Measurements from ENCODE around the gene RD3L. TPM values are rescaled to one million over a fixed set of nuclear protein-coding genes. Genes with fewer than 3 reads are reported as not detected.

RD3L gene
- total RNA-seq, 1 donor from 2014 or later = not detected

DNA sequence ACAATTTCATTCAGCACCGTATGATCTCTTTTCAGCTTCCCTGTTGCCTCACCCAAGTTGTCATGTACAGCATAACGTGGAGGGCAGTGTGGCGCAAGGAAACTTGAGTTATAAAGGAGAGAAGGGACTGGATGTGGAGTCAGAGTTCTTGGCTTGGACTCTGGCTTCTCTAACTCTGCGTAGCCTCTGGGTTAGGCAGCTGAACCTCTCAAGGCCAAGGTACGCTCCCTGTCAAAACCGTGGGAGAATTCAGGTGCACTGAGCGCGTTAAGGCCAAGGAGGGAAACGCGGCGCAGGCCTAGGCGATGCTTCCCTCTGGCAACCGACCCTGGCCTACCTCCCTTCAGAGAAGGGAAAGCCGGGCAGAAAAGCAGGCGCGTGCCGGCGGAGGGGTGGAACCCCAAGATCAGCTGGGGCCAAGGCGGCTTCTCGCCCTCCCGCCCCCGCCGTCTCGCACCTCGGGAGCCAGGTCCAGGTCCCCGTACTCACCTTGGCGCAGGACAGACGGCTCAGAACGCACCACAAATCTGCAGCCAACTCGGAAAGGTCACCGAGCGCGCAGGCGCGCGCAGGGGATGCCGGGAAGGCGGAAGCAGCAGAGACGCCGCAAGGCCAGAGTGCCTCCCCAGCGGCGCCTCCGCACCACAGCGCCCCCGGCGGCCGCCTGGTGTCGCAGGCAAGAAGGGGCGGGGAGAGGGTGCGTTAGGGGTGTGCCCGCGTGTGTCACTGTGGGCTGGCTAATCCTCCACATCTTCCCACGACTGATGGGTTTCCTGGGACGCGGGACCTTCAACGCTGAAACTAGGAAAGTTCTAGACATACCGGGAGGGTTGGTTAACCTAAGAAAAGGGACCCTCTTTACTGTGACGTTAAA is 21.1 kb downstream of the RD3L start:
- DNase-seq (ENCODE audit: extremely low spot score in 2 of 2) = no peak
- Histone ChIP-seq H3K27me3 (no peaks in the 10 kb centered on the region), H3K27ac (peak overlapping the region; percentile 74), H3K4me1 (peaks cover 42% of the 10 kb centered on the region), H3K4me3 (peak overlapping the region; percentile 79 to 92), H3K36me3 (peaks cover 0 to 16% of the 10 kb centered on the region in 2 donors), H3K9me3 (no peaks in the 10 kb centered on the region)
- TF ChIP-seq CTCF (IDR thresholded peaks at IDR 0.05) (peak; percentile 90 to 99 (median 95)), POLR2A (IDR thresholded peaks at IDR 0.05) (no peak), POLR2AphosphoS5 (IDR thresholded peaks at IDR 0.05; ENCODE audit: insufficient read depth in 1 of 2, low read depth in 1 of 2) (peak; percentile 87 to 98)
- intact Hi-C loops (cut with DNase I) = no loop called here

DNA sequence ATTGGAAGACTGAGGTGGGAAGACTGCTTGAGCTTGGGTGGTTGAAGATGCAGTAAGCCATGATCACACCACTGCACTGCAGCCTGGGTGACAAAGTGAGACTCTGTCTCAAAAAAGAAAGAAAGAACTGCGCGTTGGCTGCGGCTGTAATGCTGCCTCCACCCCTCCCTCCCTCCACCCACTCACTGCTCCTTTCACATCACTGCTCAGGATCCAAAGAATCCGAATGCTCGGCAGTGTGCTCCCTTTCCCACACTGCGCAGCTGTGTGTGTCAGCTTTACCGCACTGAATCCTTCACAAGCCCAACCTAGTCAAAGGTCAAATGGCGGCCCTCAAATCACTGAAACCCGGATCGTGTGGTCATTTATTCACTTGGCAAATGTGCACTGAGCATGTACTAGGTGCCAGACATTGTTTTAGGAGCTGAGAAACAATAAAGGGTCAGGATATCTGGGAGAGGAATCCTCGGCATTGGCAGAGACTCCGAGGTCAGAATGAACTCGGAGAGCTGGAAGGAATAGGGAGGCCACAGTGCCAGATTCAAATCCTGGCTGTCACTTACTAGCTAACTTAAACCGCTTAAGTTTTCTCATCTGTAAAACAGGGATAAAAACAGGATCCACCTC is 25.6 kb downstream of the RD3L start:
- H3K36me3 ChIP-seq = peaks cover 0 to 44% of the 10 kb centered on the region in 2 donors
- TF ChIP-seq CTCF (IDR thresholded peaks at IDR 0.05) (no peak), POLR2AphosphoS5 (IDR thresholded peaks at IDR 0.05; ENCODE audit: insufficient read depth in 1 of 2, low read depth in 1 of 2) (no peak), POLR2A (IDR thresholded peaks at IDR 0.05) (no peak)
- H3K4me1 ChIP-seq = peaks cover 44% of the 10 kb centered on the region
- H3K4me3 ChIP-seq = no peak overlapping the region
- no peak for DNase-seq (ENCODE audit: extremely low spot score in 2 of 2)
- H3K9me3 ChIP-seq = no peaks in the 10 kb centered on the region
- no peaks in the 10 kb centered on the region for H3K27me3 ChIP-seq
- no peak overlapping the region for H3K27ac ChIP-seq
- intact Hi-C loops (cut with DNase I) = no loop called here

- Histone ChIP-seq H3K9me3 (no peaks in the 10 kb centered on the region), H3K27ac (no peak overlapping the region), H3K27me3 (no peaks in the 10 kb centered on the region), H3K4me1 (peaks cover 43% of the 10 kb centered on the region), H3K36me3 (peaks cover 0 to 46% of the 10 kb centered on the region in 2 donors), H3K4me3 (no peak overlapping the region)
- intact Hi-C loops (cut with DNase I) = no loop called here
- no peak for TF ChIP-seq CTCF (IDR thresholded peaks at IDR 0.05)
- no peak for DNase-seq (ENCODE audit: extremely low spot score in 2 of 2)
Measured at GRCh38 chr14:103915616-103916015, 26.7 kb downstream of the RD3L start.

DNA sequence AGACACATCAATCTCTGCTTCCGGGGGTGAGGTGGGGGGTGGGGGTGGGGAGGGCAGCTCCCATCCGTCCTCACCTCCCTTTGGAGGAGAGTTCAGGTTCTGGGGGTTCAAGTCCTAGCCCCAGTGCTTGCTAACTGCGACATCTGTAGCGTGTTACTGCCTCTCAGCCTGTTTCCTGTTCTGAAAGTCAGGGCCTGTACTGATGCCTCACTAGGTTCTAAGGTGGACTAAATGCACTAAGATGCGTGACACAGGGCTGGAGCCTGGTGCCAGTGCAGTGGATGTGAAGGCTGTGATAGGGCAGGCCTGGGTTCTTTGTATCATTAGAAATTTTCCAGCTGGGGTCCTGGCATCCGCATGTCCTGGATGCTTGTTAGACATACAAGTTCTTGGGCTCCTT is 31.3 kb downstream of the RD3L start:
- no peak for DNase-seq (ENCODE audit: extremely low spot score in 2 of 2)
- Histone ChIP-seq H3K4me3 (no peak overlapping the region), H3K9me3 (no peaks in the 10 kb centered on the region), H3K36me3 (peaks cover 0 to 30% of the 10 kb centered on the region in 2 donors), H3K27ac (no peak overlapping the region), H3K4me1 (peaks cover 9% of the 10 kb centered on the region), H3K27me3 (no peaks in the 10 kb centered on the region)
- intact Hi-C loops (cut with DNase I) = loop anchor here (5.0 kb wide), 1 partner anchor 104 kb away; no protein-coding TSS in a partner anchor
- TF ChIP-seq POLR2A (IDR thresholded peaks at IDR 0.05) (no peak), CTCF (IDR thresholded peaks at IDR 0.05) (no peak), POLR2AphosphoS5 (IDR thresholded peaks at IDR 0.05; ENCODE audit: insufficient read depth in 1 of 2, low read depth in 1 of 2) (no peak)

All from vagina (tissue), 2 donors.